ENCODE data around the gene GSK3B. TPM values are rescaled to one million over a fixed set of nuclear protein-coding genes. Genes with fewer than 3 reads are reported as not detected.

Gene GSK3B
- total and polyA plus RNA-seq, 2 experiments from 2014 or later = 29.0 to 45.3 TPM

DNA sequence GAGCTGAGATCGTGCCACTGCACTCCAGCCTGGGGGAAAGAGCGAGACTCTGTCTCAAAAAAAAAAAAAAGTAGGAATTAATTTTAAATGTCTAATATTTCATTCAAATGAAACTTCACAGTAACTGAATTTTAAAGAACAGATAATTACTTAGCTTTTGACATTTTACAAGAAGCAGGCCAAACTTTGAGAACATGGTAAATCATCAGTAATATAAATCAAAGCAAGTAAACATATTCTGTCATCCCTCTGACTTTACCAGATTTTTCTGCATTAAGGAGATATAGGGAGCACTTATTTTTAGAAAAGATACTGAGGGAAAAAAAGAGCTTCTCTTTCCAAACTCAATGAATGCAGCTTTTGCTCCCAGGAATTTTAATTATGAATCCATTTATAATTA, 275.3 kb downstream of the GSK3B start:
- no peaks in the 10 kb centered on the region for H3K36me3 ChIP-seq (ENCODE audit: insufficient read depth)
- Mint-ChIP-seq H3K4me3 (no peak overlapping the region), H3K36me3 (ENCODE audit: low read depth) (no peaks in the 10 kb centered on the region), H3K9me3 (no peaks in the 10 kb centered on the region), H3K27ac (no peak overlapping the region), H3K27me3 (ENCODE audit: insufficient read depth, low read depth, poor library complexity) (peaks cover 4% of the 10 kb centered on the region), H3K4me1 (peaks cover 21% of the 10 kb centered on the region)
- TF ChIP-seq CTCF (conservative IDR thresholded peaks at IDR 0.05; ENCODE audit: low read depth in 2 of 2) (no peak), REST (IDR thresholded peaks at IDR 0.05; ENCODE audit: unreplicated experiment) (no peak), NANOG (IDR thresholded peaks at IDR 0.05; ENCODE audit: borderline replicate concordance) (no peak), ETS1 (IDR thresholded peaks at IDR 0.05) (no peak), EZH2 (IDR thresholded peaks at IDR 0.05; ENCODE audit: low read depth, unreplicated experiment) (no peak), ZNF462 (CRISPR knock-in tag; IDR thresholded peaks at IDR 0.05) (no peak), POLR2AphosphoS5 (IDR thresholded peaks at IDR 0.05; ENCODE audit: low read depth) (no peak), CREB1 (CRISPR knock-in tag; IDR thresholded peaks at IDR 0.05; ENCODE audit: low read depth) (no peak), JUNB (IDR thresholded peaks at IDR 0.05; ENCODE audit: unreplicated experiment) (no peak), STAT1 (IDR thresholded peaks at IDR 0.05; ENCODE audit: unreplicated experiment) (no peak), ZNF331 (CRISPR knock-in tag; IDR thresholded peaks at IDR 0.05; ENCODE audit: low read depth) (no peak), ZNF114 (CRISPR knock-in tag; IDR thresholded peaks at IDR 0.05) (no peak), EZH2phosphoT487 (IDR thresholded peaks at IDR 0.05; ENCODE audit: unreplicated experiment) (no peak)
- no peaks in the 10 kb centered on the region for H3F3A ChIP-seq (replicated peaks; ENCODE audit: low read depth)
- H2AFZ ChIP-seq = no peak overlapping the region
- H3K4me2 ChIP-seq = no peak overlapping the region
- H4K20me1 ChIP-seq (replicated peaks; ENCODE audit: insufficient read depth) = no peaks in the 10 kb centered on the region
- peaks cover 17% of the 10 kb centered on the region for H3K4me1 ChIP-seq (ENCODE audit: insufficient read depth)
- H3K27me3 ChIP-seq (ENCODE audit: insufficient read depth) = no peaks in the 10 kb centered on the region
- ATAC-seq (no peak), DNase-seq (ENCODE audit: low spot score) (no peak)
- no peaks in the 10 kb centered on the region for H3K9me2 ChIP-seq (ENCODE audit: insufficient read depth)
- no peak overlapping the region for H3K4me3 ChIP-seq
- H3K27ac ChIP-seq (ENCODE audit: low read depth) = no peak overlapping the region
- H3K79me2 ChIP-seq (replicated peaks; ENCODE audit: insufficient read depth) = no peaks in the 10 kb centered on the region

All from GM23338 (cell line).